Loucy (cell line): Measurements from ENCODE around the gene DNAH8.

Experiments
- EZH2phosphoT487 ChIP-seq: fragments of 200-600 bp; IDR thresholded peaks from 2 replicates; pipeline ENCODE4 v1.6.1; 2018; ENCODE audit warnings: antibody characterized with exemption, mild to moderate bottlenecking, moderate library complexity, borderline replicate concordance
- TF ChIP-seq, protein P1 (sequence below): fragments of 200-600 bp; sonication (generic); conservative IDR thresholded peaks from 2 replicates; pipeline ENCODE4 v1.5.1; 2014; ENCODE audit warnings: mild to moderate bottlenecking, antibody characterized with exemption, low read length

DNA sequence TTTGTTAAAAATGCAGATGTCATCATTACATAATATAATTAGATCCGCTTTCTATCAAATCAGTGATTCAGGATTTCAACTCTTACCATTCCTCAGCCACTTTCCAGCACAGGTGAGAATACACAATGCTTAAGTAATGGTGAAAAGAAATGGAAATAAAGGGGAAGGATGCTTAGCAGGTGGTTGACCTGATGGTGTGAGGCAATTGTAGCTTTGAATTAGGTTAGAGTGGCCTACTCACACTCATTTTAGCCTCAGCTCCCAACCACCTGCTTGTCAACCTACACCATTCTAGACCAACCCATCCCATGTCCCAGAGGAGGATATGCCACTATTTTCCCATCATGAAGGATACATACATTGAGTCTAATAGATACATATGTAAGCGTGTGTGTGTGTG, 138.1 kb downstream of the DNAH8 start:
- TF ChIP-seq, protein P1, sequence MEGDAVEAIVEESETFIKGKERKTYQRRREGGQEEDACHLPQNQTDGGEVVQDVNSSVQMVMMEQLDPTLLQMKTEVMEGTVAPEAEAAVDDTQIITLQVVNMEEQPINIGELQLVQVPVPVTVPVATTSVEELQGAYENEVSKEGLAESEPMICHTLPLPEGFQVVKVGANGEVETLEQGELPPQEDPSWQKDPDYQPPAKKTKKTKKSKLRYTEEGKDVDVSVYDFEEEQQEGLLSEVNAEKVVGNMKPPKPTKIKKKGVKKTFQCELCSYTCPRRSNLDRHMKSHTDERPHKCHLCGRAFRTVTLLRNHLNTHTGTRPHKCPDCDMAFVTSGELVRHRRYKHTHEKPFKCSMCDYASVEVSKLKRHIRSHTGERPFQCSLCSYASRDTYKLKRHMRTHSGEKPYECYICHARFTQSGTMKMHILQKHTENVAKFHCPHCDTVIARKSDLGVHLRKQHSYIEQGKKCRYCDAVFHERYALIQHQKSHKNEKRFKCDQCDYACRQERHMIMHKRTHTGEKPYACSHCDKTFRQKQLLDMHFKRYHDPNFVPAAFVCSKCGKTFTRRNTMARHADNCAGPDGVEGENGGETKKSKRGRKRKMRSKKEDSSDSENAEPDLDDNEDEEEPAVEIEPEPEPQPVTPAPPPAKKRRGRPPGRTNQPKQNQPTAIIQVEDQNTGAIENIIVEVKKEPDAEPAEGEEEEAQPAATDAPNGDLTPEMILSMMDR = no peak
- TF ChIP-seq EZH2phosphoT487 = no peak
